GM12878 (cell line): ENCODE measurements around the gene ST6GAL2. TPM values are rescaled to one million over a fixed set of nuclear protein-coding genes. Genes with fewer than 3 reads are reported as not detected.

Source experiments
- ATAC-seq: fragments of 200-7000 bp; cut with Tn5 transposase; 3 replicates; pipeline ENCODE4 v1.9.1; 2020; ENCODE audit warnings: mild to moderate bottlenecking, moderate library complexity
- BruUV-seq: library from RNA; stranded (reverse); fragments of 400-500 nt; replicated peaks from 2 replicates; lab custom pipeline; 2021; lab: Mats Ljungman, UMichigan
- CTCF ChIA-PET: fragments of 300-600 bp; sonication (Branson Sonifier 250); formaldehyde crosslinking; extraction: SDS; loops from one replicate; lab custom pipeline; 2021; ENCODE audit warnings: inconsistent platforms; lab: Yijun Ruan, JAX
- POLR2A ChIA-PET: fragments of 350-600 bp; formaldehyde crosslinking; extraction: SDS; loops from one replicate; lab custom pipeline; 2021; ENCODE audit warnings: inconsistent platforms; lab: Charles Lee
- RAD21 ChIA-PET: fragments of 300-600 bp; sonication (Branson Sonifier 250); formaldehyde crosslinking; loops from one replicate; lab custom pipeline; 2023; ENCODE audit warnings: antibody characterized with exemption; ENCODE audit not compliant: unreplicated experiment; lab: Charles Lee
- SMC1A ChIA-PET: fragments of 300-600 bp; sonication (Branson Sonifier 250); formaldehyde crosslinking; loops from one replicate; lab custom pipeline; 2023; ENCODE audit not compliant: unreplicated experiment, uncharacterized antibody; lab: Charles Lee
- DNase-seq: peaks from one replicate; pipeline ENCODE4 v3.0.0-alpha.2; 2011; ENCODE audit warnings: low read depth, low spot score
- FAIRE-seq: peaks from 3 replicates; lab custom pipeline; 2011; peaks lifted over from hg19 to GRCh38; lab: Jason Lieb, UNC
- H2AFZ ChIP-seq: 2 replicates; pipeline ENCODE4 v1.6.0; 2011; ENCODE audit warnings: low read depth, low read length, control low read depth; ENCODE audit not compliant: control insufficient read depth
- H3K27ac ChIP-seq: 2 replicates; pipeline ENCODE4 v1.5.1; 2011; ENCODE audit warnings: control low read depth; ENCODE audit not compliant: control insufficient read depth, insufficient read depth
- H3K27me3 ChIP-seq, 2 experiments: replicated peaks in 1 of 2; 2 replicates each; pipeline versions ENCODE4 v1.6.0 to v1.6.1; 2011; ENCODE audit warnings: low read length in 1 of 2; ENCODE audit not compliant: control insufficient read depth in 2 of 2, insufficient read depth in 2 of 2
- H3K36me3 ChIP-seq, 2 experiments: 2 replicates each; pipeline ENCODE4 v1.5.1; 2011; ENCODE audit warnings: low read length in 1 of 2; ENCODE audit not compliant: control insufficient read depth in 2 of 2, insufficient read depth in 2 of 2
- H3K4me1 ChIP-seq: 2 replicates; pipeline ENCODE4 v1.6.1; 2011; ENCODE audit warnings: mild to moderate bottlenecking, low read length, moderate library complexity, mixed read lengths; ENCODE audit not compliant: control insufficient read depth, insufficient read depth
- H3K4me2 ChIP-seq: 2 replicates; pipeline ENCODE4 v1.6.0; 2011; ENCODE audit warnings: control low read depth; ENCODE audit not compliant: control insufficient read depth, insufficient read depth
- H3K4me3 ChIP-seq: fragments of 200-600 bp; sonication (generic); 2 replicates; pipeline ENCODE4 v1.5.1; 2016
- H3K79me2 ChIP-seq: 2 replicates; pipeline ENCODE4 v1.6.0; 2011; ENCODE audit warnings: low read length; ENCODE audit not compliant: control insufficient read depth, insufficient read depth
- H3K9ac ChIP-seq: 2 replicates; pipeline ENCODE4 v1.8.0; 2011; ENCODE audit warnings: low read length, control low read depth, mixed read lengths; ENCODE audit not compliant: control insufficient read depth, insufficient read depth
- H3K9me3 ChIP-seq: replicated peaks from 3 replicates; pipeline ENCODE4 v1.5.1; 2011; ENCODE audit warnings: mild to moderate bottlenecking, low read length; ENCODE audit not compliant: control insufficient read depth, insufficient read depth
- H4K20me1 ChIP-seq: 2 replicates; pipeline ENCODE4 v1.6.0; 2011; ENCODE audit not compliant: control insufficient read depth, insufficient read depth
- ATF2 ChIP-seq: IDR thresholded peaks from 2 replicates; pipeline ENCODE4 v1.6.1; 2012; ENCODE audit warnings: low read length, inconsistent platforms
- BACH1 ChIP-seq: fragments of 450-650 bp; IDR thresholded peaks from 2 replicates; pipeline ENCODE4 v1.6.1; 2017; ENCODE audit warnings: mild to moderate bottlenecking, borderline replicate concordance
- EGR1 ChIP-seq, 2 experiments: IDR thresholded peaks; 1 replicate in 1 of 2; 2 replicates in 1 of 2; pipeline ENCODE4 v1.6.1; 2011 to 2012; ENCODE audit warnings: low read depth in 2 of 2, low read length in 2 of 2, borderline replicate concordance in 1 of 2, mild to moderate bottlenecking in 1 of 2, moderate library complexity in 1 of 2
- FOXM1 ChIP-seq: IDR thresholded peaks from 2 replicates; pipeline ENCODE4 v1.6.1; 2012; ENCODE audit warnings: low read depth, mild to moderate bottlenecking, inconsistent platforms, low read length, moderate library complexity
- HDAC2 ChIP-seq: fragments of 200-600 bp; sonication (generic); IDR thresholded peaks from 2 replicates; pipeline ENCODE4 v1.6.1; 2017
- LARP7 ChIP-seq: fragments of 450-650 bp; IDR thresholded peaks from 2 replicates; pipeline ENCODE4 v1.6.1; 2017; ENCODE audit warnings: mild to moderate bottlenecking
- NBN ChIP-seq: fragments of 450-650 bp; IDR thresholded peaks from 2 replicates; pipeline ENCODE4 v1.6.1; 2016
- POLR2A ChIP-seq: IDR thresholded peaks from 2 replicates; pipeline ENCODE4 v1.6.1; 2011; ENCODE audit warnings: low read depth, mild to moderate bottlenecking, low read length
- WRNIP1 ChIP-seq: IDR thresholded peaks from 2 replicates; pipeline ENCODE4 v1.6.1; 2011; ENCODE audit warnings: low read depth, low read length, improper control_type of control experiment, borderline replicate concordance
- ZBED1 ChIP-seq: IDR thresholded peaks from 2 replicates; pipeline ENCODE4 v1.6.1; 2016; ENCODE audit warnings: borderline replicate concordance
- WGBS: methylation state at CpG from one replicate; pipeline ENCODE4 v1.1.6; 2016; ENCODE audit warnings: low lambda C conversion rate; ENCODE audit not compliant: insufficient replicate concordance, insufficient coverage; ENCODE audit errors: missing lambda C conversion rate; 5-methylcytosine and 5-hydroxymethylcytosine counted together
- in situ Hi-C: fragments of 300-500 bp; cut with MboI; formaldehyde crosslinking; loops from 9 replicates; pipeline ENCODE4 v1.14.3; 2018; ENCODE audit warnings: mixed read lengths
- intact Hi-C: fragments of 100-400 bp; cut with micrococcal nuclease; formaldehyde crosslinking; loops from one replicate; pipeline ENCODE4 v1.14.2; 2022; ENCODE audit not compliant: unreplicated experiment
- polyA plus RNA-seq, 11 experiments: library from polyadenylated mRNA; depleted of rRNA in 4 of 11; unstranded in 6 of 11; stranded (reverse) in 5 of 11; fragments of >200 nt; fragmentation: Nextera tagmentation in 4 of 11; fragmentation: Illumina TruSeq in 1 of 11; extraction: Ambion mirVana in 4 of 11; extraction: Trizol in 1 of 11; gene quantifications; 1 replicate in 1 of 11; 2 replicates in 10 of 11; pipeline versions ENCODE4 v1.2.1 to v1.2.3, GENCODE V29; 2011 to 2016; ENCODE audit warnings: inconsistent platforms in 2 of 11, missing spikeins in 2 of 11, low read depth in 1 of 11
- total RNA-seq, 4 experiments: library from RNA; depleted of rRNA in 3 of 4; stranded (reverse); fragments of >200 nt in 3 of 4; fragmentation: Illumina TruSeq in 1 of 4; extraction: Trizol in 1 of 4; gene quantifications; 2 replicates each; pipeline versions ENCODE4 v1.2.1 to v1.2.3, GENCODE V29; 2013 to 2021
- TF ChIP-seq, protein P1 (sequence below): fragments of 150-350 bp; IDR thresholded peaks from 2 replicates; pipeline ENCODE4 v1.6.1; 2016; ENCODE audit warnings: low read depth, low read length
- TF ChIP-seq, protein P2 (sequence below): IDR thresholded peaks from 2 replicates; pipeline ENCODE4 v1.6.1; 2012; ENCODE audit warnings: low read depth, low read length, improper control_type of control experiment
- TF ChIP-seq, protein P3 (sequence below): IDR thresholded peaks from 2 replicates; pipeline ENCODE4 v1.6.1; 2011; ENCODE audit warnings: mild to moderate bottlenecking, low read depth, low read length, moderate library complexity; ENCODE audit not compliant: insufficient replicate concordance

The ST6GAL2 gene
- total and polyA plus RNA-seq, 10 of the 15 experiments (the other 5 are each of a cell fraction or from before 2014, with no cell fraction given) = not detected

GRCh38 chr2:106899786-106900530 lies 14.0 kb upstream of the ST6GAL2 start (continued):
- TF ChIP-seq, protein P1, sequence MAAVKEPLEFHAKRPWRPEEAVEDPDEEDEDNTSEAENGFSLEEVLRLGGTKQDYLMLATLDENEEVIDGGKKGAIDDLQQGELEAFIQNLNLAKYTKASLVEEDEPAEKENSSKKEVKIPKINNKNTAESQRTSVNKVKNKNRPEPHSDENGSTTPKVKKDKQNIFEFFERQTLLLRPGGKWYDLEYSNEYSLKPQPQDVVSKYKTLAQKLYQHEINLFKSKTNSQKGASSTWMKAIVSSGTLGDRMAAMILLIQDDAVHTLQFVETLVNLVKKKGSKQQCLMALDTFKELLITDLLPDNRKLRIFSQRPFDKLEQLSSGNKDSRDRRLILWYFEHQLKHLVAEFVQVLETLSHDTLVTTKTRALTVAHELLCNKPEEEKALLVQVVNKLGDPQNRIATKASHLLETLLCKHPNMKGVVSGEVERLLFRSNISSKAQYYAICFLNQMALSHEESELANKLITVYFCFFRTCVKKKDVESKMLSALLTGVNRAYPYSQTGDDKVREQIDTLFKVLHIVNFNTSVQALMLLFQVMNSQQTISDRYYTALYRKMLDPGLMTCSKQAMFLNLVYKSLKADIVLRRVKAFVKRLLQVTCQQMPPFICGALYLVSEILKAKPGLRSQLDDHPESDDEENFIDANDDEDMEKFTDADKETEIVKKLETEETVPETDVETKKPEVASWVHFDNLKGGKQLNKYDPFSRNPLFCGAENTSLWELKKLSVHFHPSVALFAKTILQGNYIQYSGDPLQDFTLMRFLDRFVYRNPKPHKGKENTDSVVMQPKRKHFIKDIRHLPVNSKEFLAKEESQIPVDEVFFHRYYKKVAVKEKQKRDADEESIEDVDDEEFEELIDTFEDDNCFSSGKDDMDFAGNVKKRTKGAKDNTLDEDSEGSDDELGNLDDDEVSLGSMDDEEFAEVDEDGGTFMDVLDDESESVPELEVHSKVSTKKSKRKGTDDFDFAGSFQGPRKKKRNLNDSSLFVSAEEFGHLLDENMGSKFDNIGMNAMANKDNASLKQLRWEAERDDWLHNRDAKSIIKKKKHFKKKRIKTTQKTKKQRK = no peak
- no peak for TF ChIP-seq ATF2
- no peak for TF ChIP-seq NBN

DNA sequence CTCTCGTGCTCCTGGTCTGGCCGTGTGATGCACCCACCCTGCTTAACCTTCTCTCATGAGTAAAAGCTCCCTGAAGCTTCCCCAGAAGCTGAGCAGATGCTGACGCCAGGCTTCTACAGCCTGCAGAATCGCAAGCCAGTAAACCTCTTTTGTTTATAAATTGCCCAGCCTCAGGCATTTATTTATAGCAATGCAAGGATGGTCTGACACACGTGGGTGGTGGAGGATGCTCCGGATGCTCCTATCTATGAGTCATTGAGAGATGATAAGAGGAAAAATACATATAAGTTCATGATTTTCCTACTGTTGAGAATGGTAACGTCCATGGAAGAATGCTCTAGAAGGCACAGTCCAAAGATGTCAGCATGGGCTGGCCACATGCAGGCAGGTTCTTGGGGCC lies 8.6 kb upstream of the ST6GAL2 start:
- intact Hi-C loops = no loop called here
- no peak overlapping the region for H2AFZ ChIP-seq
- no peak for ATAC-seq
- no TSS peak for BruUV-seq
- no peaks in the 10 kb centered on the region for H3K4me1 ChIP-seq
- no peak overlapping the region for H3K9ac ChIP-seq
- H3K4me2 ChIP-seq = no peak overlapping the region
- POLR2A ChIA-PET = no interaction called here
- no peak for FAIRE-seq
- H3K27ac ChIP-seq = no peak overlapping the region
- no peaks in the 10 kb centered on the region for H4K20me1 ChIP-seq
- WGBS = 14% methylated on average over 6 of the region's 7 CpGs
- no peak for DNase-seq
- H3K27me3 ChIP-seq = no peaks in the 10 kb centered on the region
- CTCF ChIA-PET = no interaction called here
- RAD21 ChIA-PET = no interaction called here
- SMC1A ChIA-PET = no interaction called here
- in situ Hi-C loops = no loop called here
- H3K9me3 ChIP-seq = no peaks in the 10 kb centered on the region
- H3K36me3 ChIP-seq = no peaks in the 10 kb centered on the region
- no peak overlapping the region for H3K4me3 ChIP-seq
- no peaks in the 10 kb centered on the region for H3K79me2 ChIP-seq
- TF ChIP-seq, protein P2, sequence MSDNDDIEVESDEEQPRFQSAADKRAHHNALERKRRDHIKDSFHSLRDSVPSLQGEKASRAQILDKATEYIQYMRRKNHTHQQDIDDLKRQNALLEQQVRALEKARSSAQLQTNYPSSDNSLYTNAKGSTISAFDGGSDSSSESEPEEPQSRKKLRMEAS = no peak
- TF ChIP-seq HDAC2 (no peak), BACH1 (no peak), FOXM1 (no peak), ZBED1 (no peak), EGR1 (IDR thresholded peaks at IDR 0.05; ENCODE audit: borderline replicate concordance in 1 of 2, low read depth in 2 of 2, low read length in 2 of 2) (no peak), WRNIP1 (no peak), POLR2A (no peak), LARP7 (no peak)
- TF ChIP-seq, protein P3, sequence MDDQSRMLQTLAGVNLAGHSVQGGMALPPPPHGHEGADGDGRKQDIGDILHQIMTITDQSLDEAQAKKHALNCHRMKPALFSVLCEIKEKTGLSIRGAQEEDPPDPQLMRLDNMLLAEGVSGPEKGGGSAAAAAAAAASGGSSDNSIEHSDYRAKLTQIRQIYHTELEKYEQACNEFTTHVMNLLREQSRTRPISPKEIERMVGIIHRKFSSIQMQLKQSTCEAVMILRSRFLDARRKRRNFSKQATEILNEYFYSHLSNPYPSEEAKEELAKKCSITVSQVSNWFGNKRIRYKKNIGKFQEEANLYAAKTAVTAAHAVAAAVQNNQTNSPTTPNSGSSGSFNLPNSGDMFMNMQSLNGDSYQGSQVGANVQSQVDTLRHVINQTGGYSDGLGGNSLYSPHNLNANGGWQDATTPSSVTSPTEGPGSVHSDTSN = no peak
- TF ChIP-seq, protein P1 = no peak
